ENCODE data around the gene RAB40C.

RAB40C gene

GRCh38 chr16:551210-551609 lies 38.7 kb upstream of the RAB40C start:
- no peak overlapping the region for H3K27ac ChIP-seq
- H3K4me3 ChIP-seq: no peak overlapping the region
- peaks cover 4% of the 10 kb centered on the region; the same call in 1 of the 2 replicates for H3K36me3 ChIP-seq (ENCODE audit: insufficient read depth, low read length)
- no peak for DNase-seq (ENCODE audit: low read depth, low spot score)
- H3K9me3 ChIP-seq (ENCODE audit: low read depth, low read length): no peaks in the 10 kb centered on the region
- TF ChIP-seq FOXP2 (optimal IDR thresholded peaks at IDR 0.05; ENCODE audit: control extremely low read depth, extremely low read length, insufficient read depth) (no peak), POLR2AphosphoS5 (IDR thresholded peaks at IDR 0.05; ENCODE audit: borderline replicate concordance, low read depth, low read length) (no peak), EZH2 (IDR thresholded peaks at IDR 0.05) (no peak)
- no peak overlapping the region for H3K9ac ChIP-seq (ENCODE audit: insufficient read length)

- no peak overlapping the region for H3K27ac ChIP-seq
- H3K4me3 ChIP-seq: no peak overlapping the region
- DNase-seq (ENCODE audit: low read depth, low spot score): no peak
- TF ChIP-seq FOXP2 (optimal IDR thresholded peaks at IDR 0.05; ENCODE audit: control extremely low read depth, extremely low read length, insufficient read depth) (no peak), EZH2 (IDR thresholded peaks at IDR 0.05) (no peak), POLR2AphosphoS5 (IDR thresholded peaks at IDR 0.05; ENCODE audit: borderline replicate concordance, low read depth, low read length) (no peak)
- H3K9me3 ChIP-seq (ENCODE audit: low read depth, low read length): no peaks in the 10 kb centered on the region
- peaks cover 4% of the 10 kb centered on the region; the same call in 1 of the 2 replicates for H3K36me3 ChIP-seq (ENCODE audit: insufficient read depth, low read length)
- no peak overlapping the region for H3K9ac ChIP-seq (ENCODE audit: insufficient read length)
These were observed 37.7 kb upstream of the RAB40C start for GRCh38 chr16:552171-552570.

DNA sequence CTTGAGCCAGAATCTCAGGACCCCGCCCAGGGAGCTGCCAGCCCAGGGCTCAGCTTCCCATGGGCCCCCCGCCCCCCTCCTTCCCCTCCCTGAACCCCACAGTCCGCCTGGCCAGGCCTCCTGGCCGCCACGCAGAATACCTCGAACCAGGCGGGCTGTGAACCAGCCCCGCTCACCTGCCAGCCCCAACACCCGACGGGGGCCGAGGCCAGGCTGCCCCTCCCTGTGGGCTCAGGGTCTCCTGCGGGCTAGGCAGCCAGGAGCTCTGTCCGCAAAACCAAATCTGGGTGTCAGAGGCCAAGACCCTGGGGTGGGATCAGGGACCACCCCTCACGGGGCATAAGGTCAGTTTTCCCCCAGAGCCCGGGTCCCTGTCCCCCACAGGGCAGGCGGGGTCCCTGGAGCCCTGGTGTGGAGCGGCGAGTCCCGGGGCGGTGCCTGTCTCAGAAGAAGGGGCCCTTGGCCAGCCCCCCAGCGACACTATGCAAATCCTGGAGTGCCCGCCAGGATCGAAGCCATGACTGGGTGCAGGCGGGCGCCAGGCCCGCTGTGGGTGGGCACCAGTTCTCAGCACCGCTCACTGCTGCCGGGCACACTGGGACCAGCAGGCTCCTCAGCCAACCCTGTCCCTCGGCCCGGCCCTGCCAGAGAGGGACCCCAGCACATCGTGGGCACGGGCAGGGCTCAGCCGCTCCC lies 36.1 kb upstream of the RAB40C start:
- no peak overlapping the region for H3K9ac ChIP-seq (ENCODE audit: insufficient read length)
- peaks cover 2% of the 10 kb centered on the region; the same call in 1 of the 2 replicates for H3K36me3 ChIP-seq (ENCODE audit: insufficient read depth, low read length)
- no peak overlapping the region for H3K4me3 ChIP-seq
- H3K9me3 ChIP-seq (ENCODE audit: low read depth, low read length): no peaks in the 10 kb centered on the region
- TF ChIP-seq FOXP2 (optimal IDR thresholded peaks at IDR 0.05; ENCODE audit: control extremely low read depth, extremely low read length, insufficient read depth) (no peak), EZH2 (IDR thresholded peaks at IDR 0.05) (no peak), POLR2AphosphoS5 (IDR thresholded peaks at IDR 0.05; ENCODE audit: borderline replicate concordance, low read depth, low read length) (no peak)
- no peak overlapping the region for H3K27ac ChIP-seq
- DNase-seq (ENCODE audit: low read depth, low spot score): no peak

- Histone ChIP-seq H3K27ac (no peak overlapping the region), H3K4me3 (no peak overlapping the region), H3K9me3 (ENCODE audit: low read depth, low read length) (no peaks in the 10 kb centered on the region), H3K36me3 (ENCODE audit: insufficient read depth, low read length) (no peaks in the 10 kb centered on the region; the same call in 1 of the 2 replicates), H3K9ac (ENCODE audit: insufficient read length) (no peak overlapping the region)
- TF ChIP-seq EZH2 (IDR thresholded peaks at IDR 0.05) (no peak), FOXP2 (optimal IDR thresholded peaks at IDR 0.05; ENCODE audit: control extremely low read depth, extremely low read length, insufficient read depth) (no peak), POLR2AphosphoS5 (IDR thresholded peaks at IDR 0.05; ENCODE audit: borderline replicate concordance, low read depth, low read length) (no peak)
- no peak for DNase-seq (ENCODE audit: low read depth, low spot score)
These were observed 35.6 kb upstream of the RAB40C start for GRCh38 chr16:554297-554621.

DNA sequence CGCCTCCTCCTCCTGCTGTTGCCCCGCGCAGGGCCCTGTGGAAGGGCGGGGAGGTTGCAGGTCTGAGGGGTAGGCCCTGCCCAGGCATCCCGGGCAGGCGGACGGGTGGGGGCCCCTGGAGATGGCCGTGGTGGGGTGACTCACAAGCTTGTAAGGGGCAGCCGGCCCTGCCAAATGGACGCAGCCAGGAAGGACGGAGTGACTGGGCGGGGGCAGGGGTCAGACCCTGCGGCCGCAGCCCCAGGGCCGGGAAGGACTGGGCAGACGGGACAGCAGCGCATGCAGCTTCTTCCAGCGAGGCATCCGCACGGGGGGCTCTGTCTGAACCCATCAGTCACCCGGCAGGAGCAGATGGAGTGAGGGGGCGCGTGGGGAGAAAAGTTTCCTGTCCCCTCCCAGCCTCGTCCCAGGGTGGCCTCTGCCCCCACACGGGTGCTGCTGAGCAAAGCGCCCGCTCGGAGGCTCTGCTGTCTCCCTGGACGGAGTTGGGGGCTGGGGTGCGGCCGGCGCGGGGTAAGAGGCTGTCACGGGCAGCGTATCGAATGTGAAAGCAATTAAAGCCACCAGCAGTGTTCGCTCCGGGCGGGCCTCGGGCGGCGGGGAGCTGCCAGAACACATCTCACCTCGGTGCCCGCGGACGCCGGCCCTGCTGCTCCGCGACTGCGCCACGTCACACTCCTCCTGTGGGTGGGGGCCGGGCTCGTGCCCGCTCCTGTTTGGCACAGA lies 35.1 kb upstream of the RAB40C start:
- Histone ChIP-seq H3K27ac (no peak overlapping the region), H3K9me3 (ENCODE audit: low read depth, low read length) (no peaks in the 10 kb centered on the region), H3K36me3 (ENCODE audit: insufficient read depth, low read length) (no peaks in the 10 kb centered on the region; the same call in 1 of the 2 replicates), H3K9ac (ENCODE audit: insufficient read length) (no peak overlapping the region), H3K4me3 (no peak overlapping the region)
- no peak for TF ChIP-seq FOXP2 (optimal IDR thresholded peaks at IDR 0.05; ENCODE audit: control extremely low read depth, extremely low read length, insufficient read depth)
- no peak for TF ChIP-seq EZH2 (IDR thresholded peaks at IDR 0.05)
- TF ChIP-seq POLR2AphosphoS5 (IDR thresholded peaks at IDR 0.05; ENCODE audit: borderline replicate concordance, low read depth, low read length): no peak
- no peak for DNase-seq (ENCODE audit: low read depth, low spot score)

DNA sequence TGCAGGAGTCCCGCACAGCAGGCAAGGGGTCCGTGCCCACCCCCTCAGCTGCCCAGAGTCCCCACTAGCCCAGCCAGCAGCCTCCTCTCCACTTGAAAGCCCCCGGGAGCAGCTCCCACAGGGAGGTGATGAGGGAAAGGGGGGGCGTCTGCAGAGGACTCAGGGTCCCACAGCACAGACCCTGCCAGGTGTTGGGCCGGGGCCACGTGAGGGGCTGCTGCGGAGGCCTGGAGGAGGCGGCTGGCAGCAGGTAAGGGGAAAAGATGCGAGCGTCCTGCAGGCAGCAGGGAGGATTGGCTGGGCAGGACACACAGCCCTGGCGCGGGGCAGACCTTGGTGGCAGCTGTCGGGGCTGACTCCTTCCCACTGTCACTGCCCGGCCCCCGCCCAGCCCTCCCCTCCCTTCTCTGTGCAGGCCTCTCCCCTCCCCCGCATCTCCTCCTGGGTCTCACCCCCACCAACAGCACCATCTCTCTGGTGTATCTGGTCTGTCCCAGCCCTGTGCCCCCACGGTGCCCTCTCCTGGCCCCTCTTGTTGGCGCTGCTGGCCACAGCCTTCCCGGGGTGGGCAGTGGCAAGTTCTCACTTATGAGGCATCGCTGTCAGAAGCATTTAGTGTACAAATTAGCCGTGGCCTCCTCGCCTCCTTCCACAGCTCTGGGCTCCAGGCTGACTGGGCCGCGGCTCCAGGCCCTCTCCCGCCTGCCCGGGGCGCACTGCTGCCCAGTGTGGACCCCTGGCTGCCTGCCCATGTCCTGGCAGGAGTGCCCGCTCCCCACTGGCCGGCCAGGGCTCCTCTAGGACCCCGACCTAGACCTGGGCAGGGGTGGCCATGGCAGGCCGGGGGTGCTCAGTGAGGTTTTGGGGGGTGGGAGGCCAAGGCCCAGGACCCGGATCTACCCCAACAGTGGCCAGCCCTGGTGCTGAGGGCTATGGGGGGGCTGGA lies 34.1 kb upstream of the RAB40C start:
- TF ChIP-seq FOXP2 (optimal IDR thresholded peaks at IDR 0.05; ENCODE audit: control extremely low read depth, extremely low read length, insufficient read depth) (no peak), EZH2 (IDR thresholded peaks at IDR 0.05) (no peak), POLR2AphosphoS5 (IDR thresholded peaks at IDR 0.05; ENCODE audit: borderline replicate concordance, low read depth, low read length) (no peak)
- DNase-seq (ENCODE audit: low read depth, low spot score): no peak
- Histone ChIP-seq H3K36me3 (ENCODE audit: insufficient read depth, low read length) (no peaks in the 10 kb centered on the region; the same call in 1 of the 2 replicates), H3K9ac (ENCODE audit: insufficient read length) (no peak overlapping the region), H3K9me3 (ENCODE audit: low read depth, low read length) (no peaks in the 10 kb centered on the region), H3K27ac (no peak overlapping the region), H3K4me3 (no peak overlapping the region)

DNA sequence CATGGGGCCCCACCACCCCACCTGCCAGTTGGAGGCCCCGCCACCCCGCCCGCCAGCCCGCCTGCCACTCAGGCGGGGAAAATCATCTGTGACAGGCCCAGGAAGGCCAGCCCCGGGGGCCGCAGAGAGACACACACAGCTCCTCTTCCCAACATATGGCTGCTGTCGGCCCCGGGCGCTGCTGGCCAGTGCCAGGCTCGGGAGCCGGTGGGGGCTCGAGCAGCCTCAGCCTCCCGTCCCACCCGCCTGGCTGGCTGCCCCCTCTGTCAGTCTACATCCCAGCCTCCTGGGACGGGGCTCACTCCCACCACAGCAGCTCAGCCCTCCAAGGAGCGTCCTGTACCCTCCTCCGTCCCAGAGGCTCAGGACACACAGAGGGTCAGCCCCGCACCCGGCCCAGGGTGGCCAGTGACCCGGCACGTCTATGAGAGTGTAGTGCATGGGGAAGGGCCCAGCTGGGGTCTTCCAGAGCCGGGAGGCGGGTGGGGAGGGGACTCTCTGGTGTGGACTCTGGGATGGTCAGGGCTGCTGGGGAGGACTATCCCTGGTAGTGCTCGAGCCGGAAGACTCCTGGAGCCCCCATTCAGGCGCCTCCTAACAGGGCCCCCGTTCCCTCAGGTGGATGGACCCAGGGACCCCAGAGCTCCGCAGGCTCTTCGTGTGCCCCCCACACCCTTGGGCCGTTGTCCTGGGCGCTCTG lies 33.2 kb upstream of the RAB40C start:
- no peak overlapping the region for H3K4me3 ChIP-seq
- H3K9me3 ChIP-seq (ENCODE audit: low read depth, low read length): no peaks in the 10 kb centered on the region
- H3K9ac ChIP-seq (ENCODE audit: insufficient read length): no peak overlapping the region
- H3K36me3 ChIP-seq (ENCODE audit: insufficient read depth, low read length): no peaks in the 10 kb centered on the region; the same call in 1 of the 2 replicates
- no peak for DNase-seq (ENCODE audit: low read depth, low spot score)
- TF ChIP-seq POLR2AphosphoS5 (IDR thresholded peaks at IDR 0.05; ENCODE audit: borderline replicate concordance, low read depth, low read length): no peak
- no peak for TF ChIP-seq FOXP2 (optimal IDR thresholded peaks at IDR 0.05; ENCODE audit: control extremely low read depth, extremely low read length, insufficient read depth)
- TF ChIP-seq EZH2 (IDR thresholded peaks at IDR 0.05): no peak
- no peak overlapping the region for H3K27ac ChIP-seq
